HCT116 (cell line): Measurements from ENCODE around the gene SCYGR4.

ENCODE experiments used
- POLR2A ChIP-seq: IDR thresholded peaks from 2 replicates; pipeline ENCODE4 v1.7.0; 2011; ENCODE audit warnings: borderline replicate concordance; ENCODE audit not compliant: insufficient read depth, insufficient read length; ENCODE audit errors: extremely low read depth
- POLR2AphosphoS5 ChIP-seq: IDR thresholded peaks from 2 replicates; pipeline ENCODE4 v1.6.1; 2011; ENCODE audit warnings: mild to moderate bottlenecking, low read depth, low read length, moderate library complexity
- TF ChIP-seq, protein P1 (sequence below): IDR thresholded peaks from 2 replicates; pipeline ENCODE4 v1.6.1; 2012; ENCODE audit warnings: low read depth
- TF ChIP-seq, protein P2 (sequence below), 3 experiments: fragments of 200-600 bp in 1 of 3; sonication (generic) in 1 of 3; IDR thresholded peaks in 2 of 3; conservative IDR thresholded peaks in 1 of 3; 2 replicates each; pipeline ENCODE4 v1.5.1; 2012 to 2017; ENCODE audit warnings: low read depth in 2 of 3, low read length in 2 of 3, antibody characterized with exemption in 1 of 3, borderline replicate concordance in 1 of 3, control low read depth in 1 of 3, mild to moderate bottlenecking in 1 of 3, mixed read lengths in 1 of 3, mixed run types in 1 of 3, moderate library complexity in 1 of 3; ENCODE audit not compliant: insufficient read depth in 1 of 3

DNA sequence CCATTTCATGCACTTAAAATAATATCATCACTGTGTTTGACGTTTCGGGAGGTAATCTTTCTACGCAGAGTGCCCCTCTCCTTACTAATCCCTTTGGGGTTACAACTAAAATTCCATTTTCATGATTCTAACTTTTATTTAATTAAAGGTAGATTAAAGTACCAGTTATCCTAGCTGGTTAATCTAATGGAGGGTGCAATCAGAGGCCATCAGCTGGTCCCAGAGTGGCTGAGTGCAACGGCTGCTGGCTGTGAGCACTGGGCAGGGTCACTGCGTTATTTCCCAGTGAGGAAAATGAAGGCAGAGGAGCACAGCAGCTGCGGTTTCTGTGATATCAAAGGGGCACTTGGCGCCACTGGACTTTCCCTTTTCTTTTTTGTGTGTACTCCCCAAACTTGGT, 12.1 kb downstream of the SCYGR4 start:
- TF ChIP-seq, protein P1, sequence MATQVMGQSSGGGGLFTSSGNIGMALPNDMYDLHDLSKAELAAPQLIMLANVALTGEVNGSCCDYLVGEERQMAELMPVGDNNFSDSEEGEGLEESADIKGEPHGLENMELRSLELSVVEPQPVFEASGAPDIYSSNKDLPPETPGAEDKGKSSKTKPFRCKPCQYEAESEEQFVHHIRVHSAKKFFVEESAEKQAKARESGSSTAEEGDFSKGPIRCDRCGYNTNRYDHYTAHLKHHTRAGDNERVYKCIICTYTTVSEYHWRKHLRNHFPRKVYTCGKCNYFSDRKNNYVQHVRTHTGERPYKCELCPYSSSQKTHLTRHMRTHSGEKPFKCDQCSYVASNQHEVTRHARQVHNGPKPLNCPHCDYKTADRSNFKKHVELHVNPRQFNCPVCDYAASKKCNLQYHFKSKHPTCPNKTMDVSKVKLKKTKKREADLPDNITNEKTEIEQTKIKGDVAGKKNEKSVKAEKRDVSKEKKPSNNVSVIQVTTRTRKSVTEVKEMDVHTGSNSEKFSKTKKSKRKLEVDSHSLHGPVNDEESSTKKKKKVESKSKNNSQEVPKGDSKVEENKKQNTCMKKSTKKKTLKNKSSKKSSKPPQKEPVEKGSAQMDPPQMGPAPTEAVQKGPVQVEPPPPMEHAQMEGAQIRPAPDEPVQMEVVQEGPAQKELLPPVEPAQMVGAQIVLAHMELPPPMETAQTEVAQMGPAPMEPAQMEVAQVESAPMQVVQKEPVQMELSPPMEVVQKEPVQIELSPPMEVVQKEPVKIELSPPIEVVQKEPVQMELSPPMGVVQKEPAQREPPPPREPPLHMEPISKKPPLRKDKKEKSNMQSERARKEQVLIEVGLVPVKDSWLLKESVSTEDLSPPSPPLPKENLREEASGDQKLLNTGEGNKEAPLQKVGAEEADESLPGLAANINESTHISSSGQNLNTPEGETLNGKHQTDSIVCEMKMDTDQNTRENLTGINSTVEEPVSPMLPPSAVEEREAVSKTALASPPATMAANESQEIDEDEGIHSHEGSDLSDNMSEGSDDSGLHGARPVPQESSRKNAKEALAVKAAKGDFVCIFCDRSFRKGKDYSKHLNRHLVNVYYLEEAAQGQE: no peak
- TF ChIP-seq POLR2A: no peak
- TF ChIP-seq, protein P2, sequence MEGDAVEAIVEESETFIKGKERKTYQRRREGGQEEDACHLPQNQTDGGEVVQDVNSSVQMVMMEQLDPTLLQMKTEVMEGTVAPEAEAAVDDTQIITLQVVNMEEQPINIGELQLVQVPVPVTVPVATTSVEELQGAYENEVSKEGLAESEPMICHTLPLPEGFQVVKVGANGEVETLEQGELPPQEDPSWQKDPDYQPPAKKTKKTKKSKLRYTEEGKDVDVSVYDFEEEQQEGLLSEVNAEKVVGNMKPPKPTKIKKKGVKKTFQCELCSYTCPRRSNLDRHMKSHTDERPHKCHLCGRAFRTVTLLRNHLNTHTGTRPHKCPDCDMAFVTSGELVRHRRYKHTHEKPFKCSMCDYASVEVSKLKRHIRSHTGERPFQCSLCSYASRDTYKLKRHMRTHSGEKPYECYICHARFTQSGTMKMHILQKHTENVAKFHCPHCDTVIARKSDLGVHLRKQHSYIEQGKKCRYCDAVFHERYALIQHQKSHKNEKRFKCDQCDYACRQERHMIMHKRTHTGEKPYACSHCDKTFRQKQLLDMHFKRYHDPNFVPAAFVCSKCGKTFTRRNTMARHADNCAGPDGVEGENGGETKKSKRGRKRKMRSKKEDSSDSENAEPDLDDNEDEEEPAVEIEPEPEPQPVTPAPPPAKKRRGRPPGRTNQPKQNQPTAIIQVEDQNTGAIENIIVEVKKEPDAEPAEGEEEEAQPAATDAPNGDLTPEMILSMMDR (IDR thresholded peaks at IDR 0.05 in 2 of 3, conservative IDR thresholded peaks at IDR 0.05 in 1 of 3; ENCODE audit: borderline replicate concordance in 1 of 3, insufficient read depth in 1 of 3, low read depth in 2 of 3, low read length in 2 of 3): no peak
- TF ChIP-seq POLR2AphosphoS5: no peak
